Sigmoid colon (tissue), 4 donors: Measurements from ENCODE around the gene GAS6.

Experiments used
- EP300 ChIP-seq, 4 donors: sonication (generic); formaldehyde crosslinking; IDR thresholded peaks; one replicate each; pipeline ENCODE4 v1.6.1; 2017; ENCODE audit warnings: antibody characterized with exemption in 4 of 4
- POLR2A ChIP-seq, 2 donors: fragments of 450-650 bp; IDR thresholded peaks; one replicate each; pipeline ENCODE4 v1.6.1; 2016; ENCODE audit warnings: antibody characterized with exemption in 2 of 2, mild to moderate bottlenecking in 2 of 2, moderate library complexity in 2 of 2
- POLR2AphosphoS5 ChIP-seq, 4 donors: sonication (generic); formaldehyde crosslinking; IDR thresholded peaks; one replicate each; pipeline ENCODE4 v1.6.1; 2017; ENCODE audit warnings: antibody characterized with exemption in 4 of 4
- TF ChIP-seq, protein P1 (sequence below), 4 experiments: fragments of 450-650 bp in 3 of 4; fragments of 200-600 bp in 1 of 4; IDR thresholded peaks; one replicate each; pipeline ENCODE4 v1.5.1; 2016 to 2019; ENCODE audit warnings: antibody characterized with exemption in 4 of 4, mild to moderate bottlenecking in 3 of 4, moderate library complexity in 2 of 4

DNA sequence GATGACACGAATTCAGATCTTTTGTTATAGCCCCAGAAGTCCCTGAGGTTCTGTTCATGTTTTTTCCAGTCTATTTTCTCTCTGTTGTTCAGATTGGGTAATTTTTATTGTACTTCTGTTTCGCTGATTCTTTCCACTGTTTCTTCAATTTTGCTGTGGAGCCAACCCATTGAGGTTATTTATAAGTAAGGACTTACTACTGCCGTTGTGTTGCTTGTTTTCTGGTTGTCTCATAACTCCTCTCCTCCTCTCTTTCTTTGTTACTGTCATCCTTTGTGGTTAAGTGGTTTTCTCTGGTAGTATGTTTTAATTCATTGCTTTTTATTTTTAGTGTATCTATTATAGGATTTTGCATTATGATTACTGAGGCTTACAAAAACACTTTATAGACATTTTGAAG is 48.7 kb upstream of the GAS6 start:
- TF ChIP-seq, protein P1, sequence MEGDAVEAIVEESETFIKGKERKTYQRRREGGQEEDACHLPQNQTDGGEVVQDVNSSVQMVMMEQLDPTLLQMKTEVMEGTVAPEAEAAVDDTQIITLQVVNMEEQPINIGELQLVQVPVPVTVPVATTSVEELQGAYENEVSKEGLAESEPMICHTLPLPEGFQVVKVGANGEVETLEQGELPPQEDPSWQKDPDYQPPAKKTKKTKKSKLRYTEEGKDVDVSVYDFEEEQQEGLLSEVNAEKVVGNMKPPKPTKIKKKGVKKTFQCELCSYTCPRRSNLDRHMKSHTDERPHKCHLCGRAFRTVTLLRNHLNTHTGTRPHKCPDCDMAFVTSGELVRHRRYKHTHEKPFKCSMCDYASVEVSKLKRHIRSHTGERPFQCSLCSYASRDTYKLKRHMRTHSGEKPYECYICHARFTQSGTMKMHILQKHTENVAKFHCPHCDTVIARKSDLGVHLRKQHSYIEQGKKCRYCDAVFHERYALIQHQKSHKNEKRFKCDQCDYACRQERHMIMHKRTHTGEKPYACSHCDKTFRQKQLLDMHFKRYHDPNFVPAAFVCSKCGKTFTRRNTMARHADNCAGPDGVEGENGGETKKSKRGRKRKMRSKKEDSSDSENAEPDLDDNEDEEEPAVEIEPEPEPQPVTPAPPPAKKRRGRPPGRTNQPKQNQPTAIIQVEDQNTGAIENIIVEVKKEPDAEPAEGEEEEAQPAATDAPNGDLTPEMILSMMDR (IDR thresholded peaks at IDR 0.05): no peak
- TF ChIP-seq POLR2A (IDR thresholded peaks at IDR 0.05) (no peak), EP300 (IDR thresholded peaks at IDR 0.05) (no peak), POLR2AphosphoS5 (IDR thresholded peaks at IDR 0.05) (no peak)
